DMS 273 (cell line): ENCODE measurements around the gene MAP2.
A peak's percentile ranks its signal among the peaks of the same experiment; 100 is the strongest.
"Not testable (repeated sequence)": the region's sequence is repeated elsewhere in the genome, so short reads cannot be mapped to it uniquely, and the experiment has no call there.

Experiments
- DNase-seq: peaks from one replicate; lab custom pipeline; 2025; ENCODE audit not compliant: unreplicated experiment; lab: John Stamatoyannopoulos, UW

Gene MAP2

GRCh38 chr2:209584472-209584871 lies 160.6 kb downstream of the MAP2 start:
- no peak for DNase-seq

- DNase-seq: no peak
Measured at GRCh38 chr2:209584915-209585314, 161.1 kb downstream of the MAP2 start.

GRCh38 chr2:209591021-209591420 lies 167.2 kb downstream of the MAP2 start:
- peak; percentile 5 for DNase-seq

- no peak for DNase-seq
Measured at GRCh38 chr2:209592106-209592505, 168.3 kb downstream of the MAP2 start.

GRCh38 chr2:209593930-209594329 lies 170.1 kb downstream of the MAP2 start:
- DNase-seq: peak; percentile 24

- no peak for DNase-seq
Measured at GRCh38 chr2:209596262-209596661, 172.4 kb downstream of the MAP2 start.

- not testable (repeated sequence) for DNase-seq
Measured at GRCh38 chr2:209598227-209598626, 174.4 kb downstream of the MAP2 start.

GRCh38 chr2:209600341-209601171 lies 176.7 kb downstream of the MAP2 start:
- peak; percentile 27 for DNase-seq

- no peak for DNase-seq
Measured at GRCh38 chr2:209601497-209601896, 177.7 kb downstream of the MAP2 start.

- no peak for DNase-seq
Measured at GRCh38 chr2:209602259-209602658, 178.4 kb downstream of the MAP2 start.

GRCh38 chr2:209609531-209609930 lies 185.7 kb downstream of the MAP2 start:
- no peak for DNase-seq

- DNase-seq: no peak
Measured at GRCh38 chr2:209610631-209611030, 186.8 kb downstream of the MAP2 start.

GRCh38 chr2:209613649-209614305 lies 189.9 kb downstream of the MAP2 start:
- no peak for DNase-seq

GRCh38 chr2:209614690-209615369 lies 191.0 kb downstream of the MAP2 start:
- DNase-seq: peak; percentile 58

GRCh38 chr2:209619782-209620181 lies 195.9 kb downstream of the MAP2 start:
- DNase-seq: peak; percentile 35

GRCh38 chr2:209624192-209624938 lies 200.5 kb downstream of the MAP2 start:
- no peak for DNase-seq

- peak; percentile 57 for DNase-seq
Measured at GRCh38 chr2:209629597-209629996, 205.8 kb downstream of the MAP2 start.

GRCh38 chr2:209633911-209634310 lies 210.1 kb downstream of the MAP2 start:
- DNase-seq: no peak

- DNase-seq: no peak
Measured at GRCh38 chr2:209636076-209636475, 212.2 kb downstream of the MAP2 start.

- DNase-seq: no peak
Measured at GRCh38 chr2:209637293-209637692, 213.4 kb downstream of the MAP2 start.

- no peak for DNase-seq
Measured at GRCh38 chr2:209638346-209638745, 214.5 kb downstream of the MAP2 start.
